ENCODE results near the gene DNMT3A. TPM values are rescaled to one million over a fixed set of nuclear protein-coding genes. Genes with fewer than 3 reads are reported as not detected.

Gene DNMT3A
- polyA plus RNA-seq, 12 donors = 44.6 to 244 (median 56.8) TPM

GRCh38 chr2:25258847-25259736 lies 82.6 kb downstream of the DNMT3A start:
- DNase-seq = no peak

GRCh38 chr2:25257931-25258846 lies 83.5 kb downstream of the DNMT3A start:
- no peak for DNase-seq

DNA sequence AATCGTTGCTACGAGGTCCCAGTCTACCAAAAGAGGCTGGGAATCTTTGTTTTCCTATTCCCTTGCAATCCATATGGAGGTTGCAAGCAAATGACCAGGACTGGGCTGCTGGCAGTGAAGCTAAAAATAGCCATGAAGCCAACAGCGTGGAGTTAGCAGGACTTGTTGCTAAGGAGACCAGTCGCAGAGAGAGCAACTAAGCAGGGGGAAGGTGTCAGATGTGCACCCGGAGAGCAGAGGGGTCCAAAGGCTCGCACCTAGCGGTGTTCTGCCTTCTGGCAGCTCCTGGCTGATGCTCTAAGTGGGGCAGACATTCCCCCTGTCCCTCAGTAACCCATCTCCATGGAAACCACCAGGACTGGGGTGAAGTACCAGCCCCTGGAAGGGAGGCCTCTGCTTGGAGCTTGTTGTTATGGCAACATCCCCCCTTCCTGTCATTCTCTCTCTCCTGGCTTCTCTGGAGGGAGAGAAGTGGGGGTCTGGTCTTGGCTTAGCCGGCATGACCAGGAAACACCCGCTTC lies 84.6 kb downstream of the DNMT3A start:
- no peak for DNase-seq

DNA sequence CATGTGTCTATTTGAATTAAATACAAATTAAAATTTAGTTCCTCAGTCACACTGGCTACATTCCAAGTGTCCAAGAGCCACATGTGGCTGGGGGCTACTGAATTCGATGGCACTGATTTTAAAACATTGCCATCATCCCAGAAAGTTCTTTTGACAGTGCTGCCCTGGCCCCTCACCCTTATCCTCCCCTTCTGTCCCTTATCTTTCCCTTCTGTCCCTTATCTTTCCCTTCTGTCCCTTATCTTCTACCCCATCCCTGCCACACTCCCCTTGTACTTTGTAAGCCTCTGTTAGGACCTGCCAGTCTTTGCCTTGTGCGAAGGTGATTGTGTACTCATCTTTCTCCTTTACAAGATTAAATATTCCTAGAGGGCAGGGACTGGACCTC lies 85.2 kb downstream of the DNMT3A start:
- no peak for DNase-seq

GRCh38 chr2:25255745-25256487 lies 85.8 kb downstream of the DNMT3A start:
- no peak for DNase-seq

GRCh38 chr2:25254961-25255360 lies 86.8 kb downstream of the DNMT3A start:
- no peak for DNase-seq

- DNase-seq = no peak
These were observed 88.5 kb downstream of the DNMT3A start for GRCh38 chr2:25253153-25253626.

GRCh38 chr2:25252291-25253152 lies 89.2 kb downstream of the DNMT3A start:
- DNase-seq = peak; percentile 87

DNA sequence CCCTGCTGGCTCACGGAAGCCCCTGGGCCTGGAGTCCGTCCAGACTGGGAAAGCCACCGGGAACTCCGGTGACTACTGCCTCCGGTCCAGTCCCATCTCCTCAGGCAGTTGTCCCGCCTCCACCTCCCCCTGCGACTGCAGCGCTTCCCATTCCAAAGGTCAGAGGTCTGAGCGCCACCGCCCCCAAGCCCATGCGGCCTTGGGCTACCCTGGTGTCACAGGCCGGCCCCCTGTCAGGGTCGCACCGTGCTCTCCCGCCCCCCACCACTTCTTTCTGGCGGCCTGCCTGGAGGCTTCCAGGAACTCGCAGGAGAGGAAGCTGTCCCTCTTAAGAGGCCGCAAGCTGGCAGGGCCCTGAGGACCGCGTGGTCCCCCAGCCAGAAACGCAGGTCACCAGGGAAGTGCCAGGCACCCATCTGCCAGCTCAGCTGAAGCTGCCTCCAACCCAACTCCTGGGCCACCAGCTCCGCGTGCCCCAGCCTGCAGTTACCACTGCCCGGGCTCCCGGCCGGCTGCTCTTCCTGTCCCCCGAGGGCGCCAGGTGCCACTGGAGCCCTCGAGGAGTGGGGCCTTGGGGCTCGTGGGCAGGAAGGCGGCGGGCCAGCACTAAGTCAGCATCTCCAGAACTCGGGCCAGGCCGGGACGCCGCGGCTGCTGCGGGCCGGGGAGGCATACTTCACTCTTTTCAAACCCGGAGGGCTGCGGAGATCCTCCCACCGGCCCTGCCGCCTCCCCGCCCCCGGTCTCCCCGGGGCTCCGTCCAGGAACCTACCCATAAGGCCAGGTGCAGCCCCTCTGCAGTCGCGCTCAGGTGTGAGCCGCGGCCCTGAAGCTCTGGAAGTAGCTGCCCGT lies 90.1 kb downstream of the DNMT3A start:
- peak; percentile 67 for DNase-seq

GRCh38 chr2:25251071-25251421 lies 90.7 kb downstream of the DNMT3A start:
- peak; percentile 51 for DNase-seq

- DNase-seq = peak; percentile 27
These were observed 91.2 kb downstream of the DNMT3A start for GRCh38 chr2:25250331-25251070.

DNA sequence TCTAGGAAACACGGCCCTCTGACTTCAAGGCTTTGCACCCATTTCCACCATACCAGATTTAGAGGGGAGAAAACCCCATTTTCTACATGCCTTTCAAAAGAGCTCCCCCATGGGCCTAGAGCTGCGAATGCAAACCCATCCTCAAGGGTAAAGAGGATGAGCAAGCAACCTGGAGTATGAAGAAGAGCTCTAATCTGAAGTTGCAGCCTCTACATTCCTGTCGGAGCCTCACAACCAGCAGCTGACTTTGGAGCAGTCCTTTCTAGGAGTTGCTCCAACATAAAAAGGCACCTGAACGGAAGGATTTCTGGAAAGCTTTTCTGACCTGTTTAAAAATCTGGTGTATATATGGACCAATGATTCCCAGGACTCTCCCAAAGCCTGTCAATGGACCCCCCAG lies 91.9 kb downstream of the DNMT3A start:
- no peak for DNase-seq

DNA sequence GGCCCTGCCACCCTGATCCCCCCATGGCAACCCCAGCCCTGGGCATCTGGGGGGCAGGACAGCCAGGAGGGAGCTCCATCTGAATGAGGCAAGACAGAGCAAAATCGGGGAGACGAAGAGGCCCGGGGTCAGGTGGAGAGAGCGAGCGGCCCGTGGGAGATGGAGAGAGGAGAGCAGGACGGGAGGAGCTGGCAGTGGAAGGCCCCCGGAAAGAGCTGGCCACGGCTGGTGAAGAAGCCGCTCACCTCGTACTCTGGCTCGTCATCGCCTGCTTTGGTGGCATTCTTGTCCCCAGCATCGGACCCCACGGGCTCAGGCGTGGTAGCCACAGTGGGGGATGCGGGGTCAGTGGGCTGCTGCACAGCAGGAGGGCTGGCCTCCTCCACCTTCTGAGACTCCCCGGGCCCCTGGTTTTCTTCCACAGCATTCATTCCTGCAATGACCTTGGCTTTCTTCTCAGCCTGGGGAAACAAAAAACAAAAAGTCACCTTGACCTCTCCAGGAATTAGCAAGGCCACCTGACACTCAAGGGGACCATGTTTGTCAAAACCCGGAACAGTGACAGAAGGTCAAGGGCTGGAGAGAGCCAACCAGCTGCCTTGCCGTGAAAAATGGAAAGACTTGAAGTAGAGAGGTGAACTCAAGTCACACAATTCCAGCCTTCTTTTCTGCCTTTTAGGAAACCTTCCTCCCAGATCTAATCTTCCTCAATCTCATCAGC lies 93.8 kb downstream of the DNMT3A start:
- DNase-seq = no peak

- DNase-seq = no peak
These were observed 95.0 kb downstream of the DNMT3A start for GRCh38 chr2:25246558-25247290.

DNA sequence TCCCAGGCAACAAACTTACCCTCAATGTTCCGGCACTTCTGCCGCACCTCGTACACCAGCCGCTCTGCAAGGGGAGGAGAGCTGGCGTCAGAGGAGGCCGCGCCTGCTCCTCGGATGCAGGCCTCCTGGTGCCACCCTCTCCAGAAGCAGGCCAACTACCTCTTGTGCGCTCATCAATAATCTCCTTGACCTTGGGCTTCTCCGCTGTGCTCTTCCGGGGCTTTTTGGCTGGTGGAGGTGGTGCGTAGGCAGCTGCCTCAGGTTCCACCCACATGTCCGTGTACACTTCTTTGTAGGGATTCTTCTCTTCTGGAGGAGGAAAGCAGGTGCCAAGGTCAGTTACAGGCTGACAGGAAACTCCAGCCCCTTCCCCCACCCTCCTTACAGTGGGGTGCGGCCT lies 95.7 kb downstream of the DNMT3A start:
- no peak for DNase-seq

DNA sequence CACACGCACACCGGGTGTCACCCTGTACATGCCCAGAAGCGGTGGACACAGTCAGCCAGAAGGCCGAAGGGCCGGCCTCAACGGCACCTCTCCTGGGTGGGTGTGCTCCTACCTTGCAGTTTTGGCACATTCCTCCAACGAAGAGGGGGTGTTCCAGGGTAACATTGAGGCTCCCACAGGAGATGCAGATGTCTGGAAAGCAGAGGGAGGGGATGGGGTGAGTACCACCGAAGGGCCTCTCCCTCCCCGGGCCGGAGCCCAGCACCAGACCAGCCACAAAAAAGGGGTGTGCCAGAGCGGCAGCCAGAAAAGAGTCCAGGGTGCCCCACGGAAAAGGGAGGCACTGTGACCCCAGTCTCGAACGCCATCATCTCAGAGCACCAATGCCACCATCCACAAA lies 96.6 kb downstream of the DNMT3A start:
- no peak for DNase-seq

DNA sequence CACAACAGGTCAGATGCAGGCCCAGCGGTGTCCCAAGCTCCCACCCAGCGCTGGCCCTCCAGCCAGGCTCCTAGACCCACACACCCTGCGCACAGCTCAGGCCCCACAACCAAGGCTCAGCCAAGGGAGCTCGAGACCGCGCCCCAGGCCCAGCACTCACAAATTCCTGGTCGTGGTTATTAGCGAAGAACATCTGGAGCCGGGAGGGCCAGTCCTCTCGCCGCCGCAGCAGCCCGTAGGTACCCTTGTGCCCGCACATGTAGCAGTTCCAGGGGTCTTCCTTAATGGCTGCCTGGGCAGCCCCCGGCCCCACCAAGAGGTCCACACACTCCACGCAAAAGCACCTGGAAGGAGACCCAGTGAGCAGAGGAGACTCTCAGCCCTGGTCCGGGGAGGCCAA lies 97.7 kb downstream of the DNMT3A start:
- no peak for DNase-seq

GRCh38 chr2:25241452-25241851 lies 100.3 kb downstream of the DNMT3A start:
- no peak for DNase-seq
